Stimulated activated CD8-positive, alpha-beta memory T cell treated with anti-CD3 and anti-CD28 coated beads, Interleukin-12 subunit alpha, Interleukin-12 subunit beta, amount 100 ng/mL, for 4 hours (primary cell): ENCODE results near the gene ZCCHC24.

Experiments
- DNase-seq: peaks from one replicate; pipeline ENCODE4 v3.0.0-alpha.2; 2020; ENCODE audit warnings: low read depth

ZCCHC24 gene

GRCh38 chr10:79445161-79445976 is at the start of gene ZCCHC24:
ZCCHC24 (minus strand) TSS chr10:79445624; CDS start chr10:79445440, 184 bp downstream.
- peak; percentile 94 for DNase-seq

- no peak for DNase-seq
Measured at GRCh38 chr10:79493806-79494205, 48.4 kb upstream of the ZCCHC24 start.

- DNase-seq, result no peak
Measured at GRCh38 chr10:79492839-79493238, 47.4 kb upstream of the ZCCHC24 start.

GRCh38 chr10:79492256-79492655 is 46.8 kb upstream of the ZCCHC24 start:
- no peak for DNase-seq

DNA sequence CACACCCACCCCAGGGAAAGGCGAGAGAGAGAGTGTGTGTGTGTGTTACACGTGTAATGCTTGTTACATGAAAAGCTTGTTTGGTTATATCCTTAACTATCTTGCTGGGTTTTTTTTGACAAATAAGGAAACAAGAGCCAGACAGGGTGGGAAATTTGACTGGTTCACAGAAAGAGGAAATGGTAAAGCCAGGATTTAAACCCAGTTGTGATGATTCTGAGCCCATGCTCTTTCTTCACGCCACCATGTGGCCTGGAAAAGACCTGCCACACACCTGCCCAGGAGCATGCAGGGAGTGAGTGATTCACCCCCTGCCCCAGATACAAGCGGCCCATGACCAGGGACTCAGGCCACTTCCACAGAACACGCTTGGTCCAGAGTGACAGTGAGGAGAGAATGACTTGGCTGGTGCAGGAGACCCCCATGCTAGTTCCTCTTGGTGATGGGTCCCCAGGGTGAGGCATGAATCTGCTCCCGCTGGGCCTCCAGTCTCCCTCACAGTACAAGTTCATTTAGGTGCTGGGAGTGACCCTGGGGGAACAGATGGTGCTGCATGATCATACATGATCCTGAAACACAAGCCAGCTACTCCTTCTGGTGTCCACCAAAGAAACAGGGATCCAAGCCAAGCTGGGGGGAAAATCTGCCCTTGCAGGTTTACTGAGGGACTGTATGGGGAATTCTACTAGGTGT is 45.9 kb upstream of the ZCCHC24 start:
- DNase-seq, result no peak

DNA sequence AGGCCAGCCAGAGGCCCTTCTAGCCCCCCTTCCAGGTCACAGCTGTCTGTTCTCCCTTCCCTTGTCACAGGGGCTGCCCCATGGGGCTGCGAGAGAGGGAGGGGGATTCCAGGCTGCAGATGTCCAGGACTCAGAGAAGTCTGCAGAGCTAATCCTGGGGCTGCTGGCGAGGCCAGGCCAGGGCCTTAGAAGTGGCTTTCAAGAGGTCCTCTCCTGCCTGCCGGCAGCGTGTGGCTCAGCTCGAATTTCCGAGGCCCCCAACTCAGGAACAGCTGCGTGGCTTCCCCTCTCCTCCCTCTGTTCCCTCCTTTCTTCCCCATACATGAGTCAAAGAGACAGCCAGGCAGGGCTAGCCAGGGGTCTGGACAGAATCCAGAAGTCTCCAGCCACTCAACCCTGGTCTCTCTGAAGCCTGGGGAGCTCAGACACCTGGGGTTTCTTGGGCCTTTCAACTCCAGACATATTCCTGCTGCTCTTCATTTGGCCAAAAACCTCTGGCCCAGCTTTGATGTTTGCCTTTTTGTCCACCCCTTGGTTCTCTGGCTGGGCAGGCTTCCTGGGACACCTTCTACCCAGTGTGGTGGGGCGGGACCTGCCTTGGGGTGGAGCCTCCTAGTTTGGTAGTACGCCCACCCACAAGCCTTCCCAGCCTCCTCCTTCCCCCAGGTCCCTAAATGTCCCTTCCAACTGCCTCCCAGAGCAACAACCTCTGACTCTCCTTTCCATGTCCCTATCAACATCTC is 45.1 kb upstream of the ZCCHC24 start:
- DNase-seq, result no peak

- DNase-seq, result no peak
Measured at GRCh38 chr10:79488870-79489269, 43.4 kb upstream of the ZCCHC24 start.

- no peak for DNase-seq
Measured at GRCh38 chr10:79488336-79488735, 42.9 kb upstream of the ZCCHC24 start.

- DNase-seq, result no peak
Measured at GRCh38 chr10:79487296-79488194, 42.1 kb upstream of the ZCCHC24 start.

DNA sequence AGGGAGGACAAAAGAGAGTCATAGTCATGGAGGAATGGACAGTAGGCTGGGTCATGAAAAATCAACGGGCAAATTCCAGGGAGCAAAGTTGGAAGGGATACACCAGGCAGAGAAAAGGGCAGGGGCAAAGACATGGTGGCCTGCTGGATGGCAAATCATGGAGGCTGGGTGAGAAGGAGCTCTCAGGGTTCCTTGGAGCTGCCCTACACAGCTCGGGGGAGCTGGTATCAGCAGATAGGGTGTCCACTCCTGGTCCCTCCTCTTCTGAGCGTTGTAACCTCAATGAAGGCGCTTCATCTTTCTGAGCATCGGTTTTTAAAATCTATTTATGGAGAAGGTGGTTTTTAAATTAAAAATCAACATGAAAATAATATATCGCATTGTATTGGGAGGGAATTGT is 39.1 kb upstream of the ZCCHC24 start:
- DNase-seq, result no peak

DNA sequence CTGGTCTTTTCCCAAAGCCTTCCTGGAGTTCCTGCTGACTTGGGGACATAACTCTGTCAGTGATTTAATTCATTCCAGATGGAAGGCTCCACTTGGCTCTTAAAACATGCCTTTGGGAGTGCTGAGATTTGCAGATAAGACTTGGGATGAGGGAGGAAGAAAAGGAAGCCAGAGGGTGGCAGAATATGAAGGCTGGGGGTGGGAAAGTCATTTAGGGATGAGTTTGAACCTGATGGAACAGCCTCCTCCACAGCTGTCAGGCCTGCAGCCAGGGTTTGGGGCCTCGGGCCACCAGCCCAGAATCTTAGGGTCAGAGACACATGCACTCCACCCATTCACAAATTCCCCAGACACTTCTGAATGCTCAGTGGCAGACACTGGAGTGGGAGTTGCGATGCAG is 38.5 kb upstream of the ZCCHC24 start:
- no peak for DNase-seq

DNA sequence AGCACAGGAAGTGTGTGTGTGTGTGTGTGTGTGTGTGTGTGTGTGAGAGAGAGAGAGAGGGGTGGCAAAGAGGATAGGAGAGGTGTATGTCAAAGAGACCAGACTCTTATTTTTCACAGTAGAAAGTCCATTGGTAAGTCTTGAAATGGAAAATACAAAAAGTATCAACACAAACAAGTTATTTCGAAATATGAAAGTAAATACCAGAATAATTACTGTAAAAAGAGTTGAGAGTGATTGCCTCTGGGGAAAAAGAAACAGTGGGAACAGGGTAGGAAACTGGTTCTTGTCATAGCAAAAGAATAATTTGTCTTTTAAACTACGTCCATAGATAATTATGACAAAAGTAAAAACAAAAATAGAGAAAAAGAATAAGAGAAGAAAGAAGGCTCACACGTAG is 37.9 kb upstream of the ZCCHC24 start:
- DNase-seq, result no peak

DNA sequence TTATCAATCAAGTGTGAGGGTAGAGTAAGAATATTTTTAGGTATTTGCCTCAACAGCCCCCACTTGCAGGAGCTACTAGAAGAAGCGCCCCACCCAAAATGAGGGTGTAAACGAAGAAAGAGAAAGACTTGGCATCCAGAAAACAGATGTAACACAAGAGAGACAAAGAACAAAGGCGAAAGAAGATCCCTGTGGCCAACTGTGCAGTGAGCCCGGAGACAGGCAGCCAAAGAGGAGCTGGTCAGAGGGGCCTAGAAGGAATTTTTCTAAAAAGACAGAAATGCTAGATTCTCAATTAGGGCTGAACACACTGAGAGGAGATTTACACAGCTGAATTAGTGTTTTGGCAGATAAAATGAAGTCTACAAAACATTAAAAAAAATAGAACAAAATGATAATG is 37.3 kb upstream of the ZCCHC24 start:
- no peak for DNase-seq

- no peak for DNase-seq
Measured at GRCh38 chr10:79482304-79482703, 36.9 kb upstream of the ZCCHC24 start.

DNA sequence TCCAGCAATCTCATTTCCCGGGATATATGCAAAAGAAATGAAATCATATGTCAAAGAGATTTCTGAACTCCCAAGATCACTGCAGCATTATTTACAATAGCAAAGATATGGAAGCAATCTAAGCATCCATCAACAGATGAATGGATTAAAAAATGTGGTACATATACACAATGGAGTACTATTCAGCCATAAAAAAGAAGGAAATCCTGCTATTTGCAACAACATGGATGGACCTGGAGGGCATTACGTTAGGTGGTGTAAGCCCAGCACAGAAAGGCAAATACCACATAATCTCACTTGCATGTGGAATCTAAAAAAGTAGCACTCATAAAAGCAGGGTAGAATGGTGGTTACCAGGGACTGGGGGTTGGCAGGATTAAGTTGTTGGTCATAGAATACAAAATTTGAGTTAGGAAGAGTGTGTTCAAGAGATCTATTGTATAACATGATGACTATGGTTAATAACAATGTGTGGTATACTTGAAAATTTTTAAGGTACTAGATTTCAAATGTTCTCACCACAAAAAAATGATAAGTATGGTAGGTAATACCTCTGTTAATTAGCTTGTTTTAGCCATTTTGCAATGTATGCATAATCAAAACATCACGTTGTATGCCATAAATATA is 34.0 kb upstream of the ZCCHC24 start:
- no peak for DNase-seq

DNA sequence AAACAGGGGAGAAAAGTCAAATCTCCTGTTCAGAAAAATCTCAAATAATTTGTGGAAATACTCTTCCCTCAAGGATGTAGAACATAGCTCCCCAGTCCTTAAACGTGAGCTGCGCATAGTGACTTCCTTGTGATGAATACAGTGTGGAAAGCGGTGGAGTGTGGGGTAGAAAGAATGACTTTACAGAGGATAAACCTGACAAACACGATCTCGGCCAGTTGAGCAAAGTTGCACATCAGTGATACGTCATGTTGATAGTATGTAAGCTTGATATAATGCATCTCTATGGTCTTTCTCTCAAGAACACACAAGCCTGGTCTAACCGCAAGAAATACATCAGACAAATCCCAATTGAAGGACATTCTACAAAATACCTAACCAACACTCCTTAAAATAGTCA is 32.0 kb upstream of the ZCCHC24 start:
- DNase-seq, result no peak

GRCh38 chr10:79476645-79477044 is 31.2 kb upstream of the ZCCHC24 start:
- no peak for DNase-seq

GRCh38 chr10:79475877-79476276 is 30.5 kb upstream of the ZCCHC24 start:
- no peak for DNase-seq

DNA sequence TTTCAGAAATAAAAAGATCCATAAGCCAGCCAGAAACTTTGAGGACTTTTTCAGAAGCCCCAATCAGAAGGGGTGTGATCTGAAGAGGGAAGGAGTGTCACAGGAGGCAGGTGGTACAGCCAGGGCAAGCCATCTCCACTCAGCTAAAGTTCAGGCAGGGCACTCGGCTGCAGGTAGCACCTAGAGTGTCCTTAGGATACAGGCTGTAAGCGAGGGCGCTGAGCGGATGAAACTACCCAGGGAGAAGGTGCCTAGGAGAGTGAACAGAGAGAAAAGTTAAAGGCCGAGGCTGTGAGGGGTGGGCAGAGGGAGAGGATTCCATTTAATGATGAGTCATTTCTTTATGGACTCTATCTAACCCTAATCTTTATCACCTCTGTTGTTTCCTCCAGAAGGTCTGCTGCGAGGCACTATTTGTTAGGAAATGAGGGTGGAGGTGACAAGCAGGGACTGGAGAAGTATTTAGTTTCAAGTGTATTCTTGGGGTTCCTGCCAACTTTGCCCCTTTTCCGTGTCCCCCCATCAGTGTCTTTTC is 29.8 kb upstream of the ZCCHC24 start:
- no peak for DNase-seq

- no peak for DNase-seq
Measured at GRCh38 chr10:79473496-79474095, 28.2 kb upstream of the ZCCHC24 start.

- no peak for DNase-seq
Measured at GRCh38 chr10:79472951-79473350, 27.5 kb upstream of the ZCCHC24 start.
